Adrenal gland (tissue), 12 donors: Measurements from ENCODE around the gene HSFX1. TPM values are rescaled to one million over a fixed set of nuclear protein-coding genes. Genes with fewer than 3 reads are reported as not detected.

ENCODE experiments used
- DNase-seq, 7 donors: peaks; one replicate each; pipeline ENCODE4 v3.0.0-alpha.2; 2019 to 2020
- H3K27ac ChIP-seq, 5 donors: fragments of 200-600 bp; sonication (generic) in 4 of 5; 1 replicate in 3 of 5; 2 replicates in 2 of 5; pipeline versions ENCODE4 v1.5.1 to v1.8.0; 2016 to 2020; ENCODE audit warnings: mild to moderate bottlenecking in 1 of 5
- H3K27me3 ChIP-seq: fragments of 200-600 bp; 2 replicates; pipeline ENCODE4 v1.8.0; 2021
- H3K36me3 ChIP-seq, 2 donors: fragments of 200-600 bp; replicated peaks in 1 of 2; 1 replicate in 1 of 2; 2 replicates in 1 of 2; pipeline versions ENCODE4 v1.5.1 to v1.8.0; 2018 to 2022
- H3K4me1 ChIP-seq, 2 donors: fragments of 200-600 bp; replicated peaks in 1 of 2; 1 replicate in 1 of 2; 2 replicates in 1 of 2; pipeline versions ENCODE4 v1.5.1 to v1.8.0; 2018 to 2021
- H3K4me3 ChIP-seq, 4 donors: fragments of 200-600 bp; sonication (generic) in 3 of 4; one replicate each; pipeline ENCODE4 v1.5.1; 2016 to 2018
- H3K9me3 ChIP-seq, 3 donors: fragments of 200-600 bp; sonication (generic) in 1 of 3; replicated peaks in 1 of 3; 1 replicate in 2 of 3; 2 replicates in 1 of 3; pipeline versions ENCODE4 v1.5.1 to v1.8.0; 2016 to 2021
- POLR2A ChIP-seq, 2 donors: fragments of 450-650 bp; IDR thresholded peaks; one replicate each; pipeline ENCODE4 v1.6.1; 2017; ENCODE audit warnings: antibody characterized with exemption in 2 of 2, mild to moderate bottlenecking in 2 of 2, moderate library complexity in 1 of 2
- WGBS, 4 donors: extraction: QIAGEN DNeasy Blood & Tissue Kit in 2 of 4; methylation state at CpG; one replicate each; pipeline versions ENCODE4 v1.1.5 to v1.1.7; 2013 to 2017; 5-methylcytosine and 5-hydroxymethylcytosine counted together
- intact Hi-C, 2 donors: fragments of 100-400 bp; cut with DNase I; formaldehyde crosslinking; loops; one replicate each; pipeline versions ENCODE4 v1.14.1 to v1.15.0; 2022 to 2023
- polyA plus RNA-seq, 3 donors: library from polyadenylated mRNA; stranded (reverse); fragments of 200-250 nt in 2 of 3; fragments of 350-450 nt in 1 of 3; fragmentation: Illumina TruSeq in 1 of 3; extraction: RNeasy Lipid Tissue Mini Kit (QIAGEN cat#74804) in 1 of 3; gene quantifications; one replicate each; pipeline ENCODE4 v1.2.3, GENCODE V29; 2013 to 2014
- total RNA-seq, 9 donors: library from RNA; depleted of rRNA in 4 of 9; stranded (reverse); fragments of >200 nt in 4 of 9; fragments of 120-200 nt in 1 of 9; fragmentation: NEBNext Ultra II Directional in 1 of 9; extraction: Animal tissue kit (Norgen Biotek cat#: 25700) in 1 of 9; gene quantifications; one replicate each; pipeline versions ENCODE4 v1.1.0 to v1.2.4, GENCODE V29; 2013 to 2023
- TF ChIP-seq, protein P1 (sequence below), 6 experiments: fragments of 450-650 bp in 4 of 6; fragments of 200-600 bp in 2 of 6; sonication (generic) in 1 of 6; IDR thresholded peaks; 1 replicate in 5 of 6; 2 replicates in 1 of 6; pipeline versions ENCODE4 v1.5.1 to v1.8.0; 2016 to 2021; ENCODE audit warnings: antibody characterized with exemption in 6 of 6, mild to moderate bottlenecking in 2 of 6, moderate library complexity in 1 of 6
- donor health status: healthy with polysubstance abuse.
- donor health status: Bipolar disorder and iron deficiency.
- donor health status: DM: yes; HTN: yes; CAD: no.
- donor health status: DM: no; HTN: no; CAD: no.
- donor health status: DM: no; HTN: no; CAD: no.
- donor health status: DM: yes; HTN: yes; CAD: no.

The HSFX1 gene
- total and polyA plus RNA-seq, 12 donors: 0.21 to 2.3 (median 0.92) TPM

- H3K9me3 ChIP-seq: no peaks in the 10 kb centered on the region
- no peaks in the 10 kb centered on the region for H3K36me3 ChIP-seq
- H3K27ac ChIP-seq: no peak overlapping the region
- no peaks in the 10 kb centered on the region for H3K4me1 ChIP-seq
- intact Hi-C loops: no loop called here
- TF ChIP-seq, protein P1, sequence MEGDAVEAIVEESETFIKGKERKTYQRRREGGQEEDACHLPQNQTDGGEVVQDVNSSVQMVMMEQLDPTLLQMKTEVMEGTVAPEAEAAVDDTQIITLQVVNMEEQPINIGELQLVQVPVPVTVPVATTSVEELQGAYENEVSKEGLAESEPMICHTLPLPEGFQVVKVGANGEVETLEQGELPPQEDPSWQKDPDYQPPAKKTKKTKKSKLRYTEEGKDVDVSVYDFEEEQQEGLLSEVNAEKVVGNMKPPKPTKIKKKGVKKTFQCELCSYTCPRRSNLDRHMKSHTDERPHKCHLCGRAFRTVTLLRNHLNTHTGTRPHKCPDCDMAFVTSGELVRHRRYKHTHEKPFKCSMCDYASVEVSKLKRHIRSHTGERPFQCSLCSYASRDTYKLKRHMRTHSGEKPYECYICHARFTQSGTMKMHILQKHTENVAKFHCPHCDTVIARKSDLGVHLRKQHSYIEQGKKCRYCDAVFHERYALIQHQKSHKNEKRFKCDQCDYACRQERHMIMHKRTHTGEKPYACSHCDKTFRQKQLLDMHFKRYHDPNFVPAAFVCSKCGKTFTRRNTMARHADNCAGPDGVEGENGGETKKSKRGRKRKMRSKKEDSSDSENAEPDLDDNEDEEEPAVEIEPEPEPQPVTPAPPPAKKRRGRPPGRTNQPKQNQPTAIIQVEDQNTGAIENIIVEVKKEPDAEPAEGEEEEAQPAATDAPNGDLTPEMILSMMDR (IDR thresholded peaks at IDR 0.05): no peak
- no peak for TF ChIP-seq POLR2A (IDR thresholded peaks at IDR 0.05)
- H3K27me3 ChIP-seq: no peaks in the 10 kb centered on the region
- 68 to 75% (median 70%) methylated on average over 5 to 6 of the region's 6 CpGs for WGBS, 4 donors
- DNase-seq: no peak
- H3K4me3 ChIP-seq: no peak overlapping the region
These were observed 25.3 kb downstream of the HSFX1 start for GRCh38 chrX:149799095-149799714.

DNA sequence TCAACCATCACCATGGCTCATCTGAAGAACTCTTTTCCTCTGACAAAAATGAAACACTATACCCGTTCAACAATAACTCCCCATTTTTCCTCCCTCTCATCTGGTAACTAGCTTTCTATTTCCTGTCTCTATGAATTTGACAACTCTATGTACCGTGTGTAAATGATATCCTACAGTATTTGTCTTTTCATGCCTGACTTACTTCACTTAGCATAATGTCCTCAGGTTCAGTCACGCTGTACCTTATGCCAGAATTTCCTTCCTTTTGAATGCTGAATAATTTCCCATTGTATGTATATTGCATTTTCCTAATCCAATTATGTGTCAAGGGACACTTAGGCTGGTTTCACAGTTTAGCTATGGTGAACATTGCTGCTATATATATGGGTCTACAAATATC, 26.1 kb downstream of the HSFX1 start:
- TF ChIP-seq, protein P1 (IDR thresholded peaks at IDR 0.05): no peak
- TF ChIP-seq POLR2A (IDR thresholded peaks at IDR 0.05): no peak
- Histone ChIP-seq H3K4me3 (no peak overlapping the region), H3K27me3 (no peaks in the 10 kb centered on the region), H3K36me3 (no peaks in the 10 kb centered on the region), H3K27ac (no peak overlapping the region), H3K9me3 (no peaks in the 10 kb centered on the region), H3K4me1 (no peaks in the 10 kb centered on the region)
- WGBS, 4 donors: 54 to 67% (median 62%) methylated on average over 3 of the region's 3 CpGs
- DNase-seq: no peak
- intact Hi-C loops: no loop called here

- no peaks in the 10 kb centered on the region for H3K27me3 ChIP-seq
- no peak for DNase-seq
- WGBS, 4 donors: 78 to 83% (median 80%) methylated on average over 10 of the region's 10 CpGs; no CpG with 5 or more reads in 1 of the 4 donors
- TF ChIP-seq, protein P1 (IDR thresholded peaks at IDR 0.05): no peak
- TF ChIP-seq POLR2A (IDR thresholded peaks at IDR 0.05): no peak
- no peaks in the 10 kb centered on the region for H3K9me3 ChIP-seq
- H3K4me1 ChIP-seq: no peaks in the 10 kb centered on the region
- H3K36me3 ChIP-seq: no peaks in the 10 kb centered on the region
- intact Hi-C loops: no loop called here
- no peak overlapping the region for H3K27ac ChIP-seq
- H3K4me3 ChIP-seq: no peak overlapping the region
These were observed 29.7 kb downstream of the HSFX1 start for GRCh38 chrX:149803458-149804062.

GRCh38 chrX:149804102-149804501, 30.2 kb downstream of the HSFX1 start:
- Histone ChIP-seq H3K36me3 (no peaks in the 10 kb centered on the region), H3K27ac (no peak overlapping the region), H3K4me3 (no peak overlapping the region), H3K27me3 (no peaks in the 10 kb centered on the region), H3K9me3 (no peaks in the 10 kb centered on the region), H3K4me1 (no peaks in the 10 kb centered on the region)
- WGBS, 4 donors: 74 to 90% (median 78%) methylated on average over 6 of the region's 6 CpGs
- TF ChIP-seq POLR2A (IDR thresholded peaks at IDR 0.05): no peak
- TF ChIP-seq, protein P1 (IDR thresholded peaks at IDR 0.05): no peak
- DNase-seq: no peak
- intact Hi-C loops: no loop called here
